Measurements from ENCODE around the gene ZNF12. TPM values are rescaled to one million over a fixed set of nuclear protein-coding genes. Genes with fewer than 3 reads are reported as not detected.

ZNF12 gene
- total RNA-seq, 1 experiment from 2014 or later: 12.5 TPM

GRCh38 chr7:6658618-6659345 lies 48.0 kb downstream of the ZNF12 start:
- Histone ChIP-seq H3K4me1 (ENCODE audit: insufficient read depth, low read length) (no peaks in the 10 kb centered on the region), H3K79me2 (ENCODE audit: low read length) (no peaks in the 10 kb centered on the region), H3K27me3 (ENCODE audit: low read length) (no peaks in the 10 kb centered on the region), H3K27ac (ENCODE audit: low read length) (no peak overlapping the region), H2AFZ (ENCODE audit: low read length) (no peak overlapping the region), H3F3A (ENCODE audit: low read length, unreplicated experiment) (no peaks in the 10 kb centered on the region), H3K9me3 (ENCODE audit: low read length) (no peaks in the 10 kb centered on the region), H3K4me2 (ENCODE audit: low read length) (no peak overlapping the region), H3K9ac (ENCODE audit: low read length) (no peak overlapping the region), H3K9me2 (replicated peaks; ENCODE audit: low read length) (no peaks in the 10 kb centered on the region), H3K36me3 (ENCODE audit: low read depth, low read length) (peaks cover 6% of the 10 kb centered on the region), H4K20me1 (ENCODE audit: low read length) (no peaks in the 10 kb centered on the region), H3K4me3 (ENCODE audit: low read length) (no peak overlapping the region)
- DNase-seq (no peak), ATAC-seq (peak; percentile 20)
- CTCF ChIA-PET: no interaction called here
- no TSS peak for BruUV-seq (replicated peaks)
- no peak for TF ChIP-seq EZH2phosphoT487 (IDR thresholded peaks at IDR 0.05; ENCODE audit: borderline replicate concordance, low read length)
- no peak for TF ChIP-seq EZH2 (IDR thresholded peaks at IDR 0.05; ENCODE audit: low read length, unreplicated experiment)
- TF ChIP-seq CTCF (conservative IDR thresholded peaks at IDR 0.05; ENCODE audit: low read depth, low read length): no peak
- POLR2A ChIA-PET (ENCODE audit: unreplicated experiment): no interaction called here
- intact Hi-C loops (cut with micrococcal nuclease): no loop called here

GRCh38 chr7:6656413-6656812 lies 50.3 kb downstream of the ZNF12 start:
- ATAC-seq (no peak), DNase-seq (no peak)
- intact Hi-C loops (cut with micrococcal nuclease): no loop called here
- Histone ChIP-seq H3K4me2 (ENCODE audit: low read length) (no peak overlapping the region), H3K36me3 (ENCODE audit: low read depth, low read length) (peaks cover 18% of the 10 kb centered on the region), H2AFZ (ENCODE audit: low read length) (no peak overlapping the region), H3K79me2 (ENCODE audit: low read length) (no peaks in the 10 kb centered on the region), H3K27ac (ENCODE audit: low read length) (no peak overlapping the region), H3K9me2 (replicated peaks; ENCODE audit: low read length) (no peaks in the 10 kb centered on the region), H3K4me3 (ENCODE audit: low read length) (no peak overlapping the region), H3K27me3 (ENCODE audit: low read length) (no peaks in the 10 kb centered on the region), H3K9me3 (ENCODE audit: low read length) (no peaks in the 10 kb centered on the region), H3K9ac (ENCODE audit: low read length) (no peak overlapping the region), H3K4me1 (ENCODE audit: insufficient read depth, low read length) (no peaks in the 10 kb centered on the region), H3F3A (ENCODE audit: low read length, unreplicated experiment) (no peaks in the 10 kb centered on the region), H4K20me1 (ENCODE audit: low read length) (no peaks in the 10 kb centered on the region)
- ChIA-PET CTCF (no interaction called here), POLR2A (ENCODE audit: unreplicated experiment) (no interaction called here)
- no peak for TF ChIP-seq EZH2phosphoT487 (IDR thresholded peaks at IDR 0.05; ENCODE audit: borderline replicate concordance, low read length)
- no peak for TF ChIP-seq CTCF (conservative IDR thresholded peaks at IDR 0.05; ENCODE audit: low read depth, low read length)
- no peak for TF ChIP-seq EZH2 (IDR thresholded peaks at IDR 0.05; ENCODE audit: low read length, unreplicated experiment)
- BruUV-seq (replicated peaks): no TSS peak

- H3K27me3 ChIP-seq (ENCODE audit: low read length): no peaks in the 10 kb centered on the region
- ChIA-PET CTCF (no interaction called here), POLR2A (ENCODE audit: unreplicated experiment) (no interaction called here)
- H2AFZ ChIP-seq (ENCODE audit: low read length): no peak overlapping the region
- no peak overlapping the region for H3K9ac ChIP-seq (ENCODE audit: low read length)
- H3F3A ChIP-seq (ENCODE audit: low read length, unreplicated experiment): no peaks in the 10 kb centered on the region
- no peak overlapping the region for H3K4me2 ChIP-seq (ENCODE audit: low read length)
- H3K79me2 ChIP-seq (ENCODE audit: low read length): no peaks in the 10 kb centered on the region
- H3K36me3 ChIP-seq (ENCODE audit: low read depth, low read length): peaks cover 22% of the 10 kb centered on the region
- BruUV-seq (replicated peaks): no TSS peak
- no peaks in the 10 kb centered on the region for H3K9me3 ChIP-seq (ENCODE audit: low read length)
- DNase-seq (no peak), ATAC-seq (no peak)
- intact Hi-C loops (cut with micrococcal nuclease): no loop called here
- no peak overlapping the region for H3K4me3 ChIP-seq (ENCODE audit: low read length)
- no peaks in the 10 kb centered on the region for H3K4me1 ChIP-seq (ENCODE audit: insufficient read depth, low read length)
- no peak overlapping the region for H3K27ac ChIP-seq (ENCODE audit: low read length)
- no peaks in the 10 kb centered on the region for H4K20me1 ChIP-seq (ENCODE audit: low read length)
- no peaks in the 10 kb centered on the region for H3K9me2 ChIP-seq (replicated peaks; ENCODE audit: low read length)
- no peak for TF ChIP-seq EZH2 (IDR thresholded peaks at IDR 0.05; ENCODE audit: low read length, unreplicated experiment)
Measured at GRCh38 chr7:6655636-6656385, 50.9 kb downstream of the ZNF12 start.
